IMR-90 (cell line): ENCODE results near the gene CEP83.

Source experiments
- CEBPB ChIP-seq: IDR thresholded peaks from 2 replicates; pipeline ENCODE4 v1.6.1; 2012; ENCODE audit warnings: low read depth, low read length, improper control_type of control experiment
- FOS ChIP-seq: fragments of 150-350 bp; IDR thresholded peaks from 2 replicates; pipeline ENCODE4 v1.6.1; 2016; ENCODE audit warnings: low read depth, low read length
- MAFK ChIP-seq: IDR thresholded peaks from 2 replicates; pipeline ENCODE4 v1.6.1; 2012; ENCODE audit warnings: low read depth, low read length, improper control_type of control experiment
- MAZ ChIP-seq: IDR thresholded peaks from 2 replicates; pipeline ENCODE4 v1.6.1; 2012; ENCODE audit warnings: low read depth, mild to moderate bottlenecking, low read length, improper control_type of control experiment, moderate library complexity, borderline replicate concordance
- MXI1 ChIP-seq: IDR thresholded peaks from 2 replicates; pipeline ENCODE4 v1.6.1; 2012; ENCODE audit warnings: low read depth, mild to moderate bottlenecking, low read length, moderate library complexity, borderline replicate concordance
- POLR2A ChIP-seq: IDR thresholded peaks from 2 replicates; pipeline ENCODE4 v1.6.1; 2012; ENCODE audit warnings: mild to moderate bottlenecking, low read depth, low read length
- RAD21 ChIP-seq: IDR thresholded peaks from 2 replicates; pipeline ENCODE4 v1.6.1; 2012; ENCODE audit warnings: low read length, improper control_type of control experiment
- RCOR1 ChIP-seq: IDR thresholded peaks from 2 replicates; pipeline ENCODE4 v1.6.1; 2012; ENCODE audit warnings: mild to moderate bottlenecking, low read length, improper control_type of control experiment; ENCODE audit not compliant: insufficient replicate concordance
- RFX5 ChIP-seq: IDR thresholded peaks from 2 replicates; pipeline ENCODE4 v1.8.0; 2012; ENCODE audit warnings: low read depth, mild to moderate bottlenecking, low read length, moderate library complexity
- SMC3 ChIP-seq: fragments of 150-350 bp; IDR thresholded peaks from 2 replicates; pipeline ENCODE4 v1.6.1; 2016; ENCODE audit warnings: low read depth, mild to moderate bottlenecking, antibody characterized with exemption, low read length, moderate library complexity
- TF ChIP-seq, protein P1 (sequence below): conservative IDR thresholded peaks from 2 replicates; pipeline ENCODE4 v1.5.1; 2012; ENCODE audit warnings: mild to moderate bottlenecking, low read depth, low read length, improper control_type of control experiment

DNA sequence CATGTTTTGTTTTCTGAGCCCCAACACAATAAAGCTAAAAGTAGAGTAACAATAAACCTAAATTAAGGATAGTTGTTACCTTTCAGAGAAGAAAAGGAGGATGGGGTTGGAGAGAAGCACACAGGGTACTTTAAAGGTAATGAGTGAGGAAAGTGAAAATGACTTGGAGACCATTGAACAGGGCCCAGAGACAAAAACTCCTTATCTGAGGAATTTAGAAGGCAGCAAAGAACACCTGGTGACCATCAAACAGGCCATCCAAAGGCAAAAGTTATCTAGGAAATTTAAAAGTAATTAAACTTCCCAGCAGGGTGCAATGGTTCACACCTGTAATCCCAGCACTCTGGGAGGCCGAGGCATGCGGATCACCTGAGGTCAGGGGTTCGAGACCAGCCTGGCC, 39.0 kb upstream of the CEP83 start:
- no peak for TF ChIP-seq POLR2A
- TF ChIP-seq MAFK, result no peak
- no peak for TF ChIP-seq RFX5
- TF ChIP-seq RCOR1, result no peak
- TF ChIP-seq, protein P1, sequence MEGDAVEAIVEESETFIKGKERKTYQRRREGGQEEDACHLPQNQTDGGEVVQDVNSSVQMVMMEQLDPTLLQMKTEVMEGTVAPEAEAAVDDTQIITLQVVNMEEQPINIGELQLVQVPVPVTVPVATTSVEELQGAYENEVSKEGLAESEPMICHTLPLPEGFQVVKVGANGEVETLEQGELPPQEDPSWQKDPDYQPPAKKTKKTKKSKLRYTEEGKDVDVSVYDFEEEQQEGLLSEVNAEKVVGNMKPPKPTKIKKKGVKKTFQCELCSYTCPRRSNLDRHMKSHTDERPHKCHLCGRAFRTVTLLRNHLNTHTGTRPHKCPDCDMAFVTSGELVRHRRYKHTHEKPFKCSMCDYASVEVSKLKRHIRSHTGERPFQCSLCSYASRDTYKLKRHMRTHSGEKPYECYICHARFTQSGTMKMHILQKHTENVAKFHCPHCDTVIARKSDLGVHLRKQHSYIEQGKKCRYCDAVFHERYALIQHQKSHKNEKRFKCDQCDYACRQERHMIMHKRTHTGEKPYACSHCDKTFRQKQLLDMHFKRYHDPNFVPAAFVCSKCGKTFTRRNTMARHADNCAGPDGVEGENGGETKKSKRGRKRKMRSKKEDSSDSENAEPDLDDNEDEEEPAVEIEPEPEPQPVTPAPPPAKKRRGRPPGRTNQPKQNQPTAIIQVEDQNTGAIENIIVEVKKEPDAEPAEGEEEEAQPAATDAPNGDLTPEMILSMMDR, result no peak
- no peak for TF ChIP-seq RAD21
- no peak for TF ChIP-seq FOS
- TF ChIP-seq CEBPB, result no peak
- TF ChIP-seq SMC3, result no peak
- no peak for TF ChIP-seq MXI1
- no peak for TF ChIP-seq MAZ
